ENCODE data around the gene SHOC2.

Gene SHOC2

GRCh38 chr10:110919349-110919931, at the start of gene SHOC2:
SHOC2 (plus strand) TSS chr10:110919604; CDS start chr10:110964359, 44,755 bp downstream.
- peak; percentile 27 for TF ChIP-seq CTCF (IDR thresholded peaks at IDR 0.05; ENCODE audit: low read depth, low read length)
- no peak for DNase-seq (ENCODE audit: extremely low read depth, low read depth)

DNA sequence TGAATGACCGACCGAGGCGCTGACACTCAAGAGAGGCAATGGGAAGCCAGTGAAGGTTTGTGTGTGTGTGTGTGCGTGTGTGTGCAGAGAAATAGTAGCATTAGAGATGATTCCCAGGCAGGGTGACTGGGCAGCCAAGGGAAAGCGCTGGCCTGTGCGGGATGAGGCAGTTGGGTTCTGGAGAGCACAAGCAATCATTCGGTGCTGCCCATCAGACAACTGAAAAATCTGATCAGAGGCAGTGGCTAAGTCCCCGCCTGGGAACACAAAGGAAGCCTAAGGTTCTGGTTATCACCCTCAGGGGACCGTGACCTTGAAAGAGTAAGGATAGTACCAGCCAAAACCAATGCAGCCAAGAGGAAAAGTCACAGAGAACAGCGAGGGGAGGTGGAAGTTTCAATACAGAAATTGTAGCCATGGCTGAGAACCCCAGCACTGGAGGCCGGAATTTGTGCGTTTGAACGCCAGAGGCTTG, 48.5 kb upstream of the SHOC2 start:
- DNase-seq (ENCODE audit: extremely low read depth, low read depth) = no peak
- no peak for TF ChIP-seq CTCF (IDR thresholded peaks at IDR 0.05; ENCODE audit: low read depth, low read length)

- DNase-seq (ENCODE audit: extremely low read depth, low read depth) = peak; percentile 97
- no peak for TF ChIP-seq CTCF (IDR thresholded peaks at IDR 0.05; ENCODE audit: low read depth, low read length)
These were observed 47.9 kb upstream of the SHOC2 start, which contains the start of gene PDCD4 for GRCh38 chr10:110871298-110872084. PDCD4 (plus strand) TSS chr10:110871928; CDS start chr10:110876028, 4,100 bp downstream.

DNA sequence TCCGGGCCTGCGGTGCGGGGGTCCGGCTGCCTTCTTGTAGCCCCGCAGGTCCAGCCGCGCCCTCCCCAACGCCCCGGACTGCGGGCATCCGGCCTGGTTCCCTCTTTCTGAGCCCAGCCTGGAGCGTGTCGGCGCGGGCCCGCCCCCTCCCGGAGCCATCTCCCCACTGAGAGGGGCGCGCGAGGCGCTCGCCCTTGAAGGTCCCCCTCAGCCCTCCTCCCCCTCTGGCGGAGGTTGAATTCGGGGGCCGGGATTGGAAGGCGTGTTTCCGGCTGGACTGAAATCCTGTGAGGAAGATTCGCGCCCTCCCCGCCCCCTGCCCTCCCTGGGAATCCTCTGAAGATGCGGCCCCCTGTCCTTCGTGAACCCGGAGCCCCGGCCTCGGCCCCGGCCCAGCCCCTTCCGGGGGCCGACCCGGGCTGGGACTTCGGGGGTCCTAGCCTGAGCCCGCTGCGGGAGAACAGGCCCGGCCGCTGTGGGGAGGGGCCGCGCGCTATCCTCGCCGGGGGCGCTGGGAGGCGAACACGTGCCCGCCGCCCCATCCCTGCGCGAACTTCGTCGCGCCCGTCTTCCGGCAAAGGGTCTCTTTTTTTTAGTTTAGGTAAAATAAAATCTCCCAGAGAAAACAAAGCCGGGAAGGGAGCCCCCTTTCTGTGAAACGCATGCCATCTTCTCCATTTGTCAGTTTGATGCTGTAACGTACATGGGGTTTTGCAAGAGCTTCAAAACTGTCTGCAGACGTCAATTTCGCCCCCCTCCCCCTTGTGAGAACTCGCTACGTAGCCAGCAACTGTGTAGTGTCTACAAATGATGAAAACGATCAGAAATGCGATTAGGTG, 47.0 kb upstream of the SHOC2 start:
- no peak for DNase-seq (ENCODE audit: extremely low read depth, low read depth)

GRCh38 chr10:110872984-110873923, 46.1 kb upstream of the SHOC2 start:
- DNase-seq (ENCODE audit: extremely low read depth, low read depth) = no peak

More for the DNA sequence above, 47.0 kb upstream of the SHOC2 start:
- TF ChIP-seq CTCF (IDR thresholded peaks at IDR 0.05; ENCODE audit: low read depth, low read length) = peak; percentile 34

More at GRCh38 chr10:110872984-110873923, 46.1 kb upstream of the SHOC2 start:
- TF ChIP-seq CTCF (IDR thresholded peaks at IDR 0.05; ENCODE audit: low read depth, low read length) = no peak

Measured in AG09319 (cell line).